HepG2 (cell line): ENCODE data around the gene S1PR5. TPM values are rescaled to one million over a fixed set of nuclear protein-coding genes. Genes with fewer than 3 reads are reported as not detected.
A peak's percentile ranks its signal among the peaks of the same experiment; 100 is the strongest.

ENCODE experiments used
- ATAC-seq: fragments of 200-7000 bp; cut with Tn5 transposase; 3 replicates; pipeline ENCODE4 v1.9.1; 2020; ENCODE audit warnings: mild to moderate bottlenecking, moderate library complexity
- BruUV-seq: library from RNA; stranded (reverse); fragments of 400-500 nt; replicated peaks from 2 replicates; lab custom pipeline; 2021; lab: Mats Ljungman, UMichigan
- CTCF ChIA-PET: fragments of 300-600 bp; formaldehyde crosslinking; extraction: SDS; loops from one replicate; lab custom pipeline; 2021; ENCODE audit warnings: low total read pairs, inconsistent platforms, low intra/inter-chr PET ratio; lab: Yijun Ruan, JAX
- POLR2A ChIA-PET: fragments of 350-600 bp; sonication (Branson Sonifier 250); formaldehyde crosslinking; loops from one replicate; lab custom pipeline; 2020; ENCODE audit warnings: antibody characterized with exemption, inconsistent platforms; lab: Yijun Ruan, JAX
- DNase-seq: peaks from one replicate; pipeline ENCODE4 v3.0.0-alpha.2; 2015; ENCODE audit warnings: low spot score
- FAIRE-seq: peaks from 3 replicates; lab custom pipeline; 2011; peaks lifted over from hg19 to GRCh38; lab: Jason Lieb, UNC
- H2AFZ ChIP-seq: one replicate; pipeline ENCODE4 v1.6.1; 2011; ENCODE audit warnings: low read length, inconsistent platforms
- H3K27ac ChIP-seq: fragments of 300-600 bp; 3 replicates; pipeline ENCODE4 v1.8.0; 2011; ENCODE audit warnings: mixed run types, mild to moderate bottlenecking, mixed read lengths, low read length, inconsistent platforms; ENCODE audit not compliant: insufficient read depth; ENCODE audit errors: extremely low read length
- H3K27me3 ChIP-seq, 2 experiments: fragments of 200-600 bp in 1 of 2; 2 replicates in 1 of 2; 3 replicates in 1 of 2; pipeline versions ENCODE4 v1.6.0 to v1.8.0; 2011; ENCODE audit warnings: low read length in 2 of 2, mild to moderate bottlenecking in 2 of 2, moderate library complexity in 2 of 2, inconsistent platforms in 1 of 2; ENCODE audit not compliant: insufficient read depth in 2 of 2, control insufficient read depth in 1 of 2
- H3K36me3 ChIP-seq, 2 experiments: fragments of 200-600 bp in 1 of 2; replicated peaks in 1 of 2; 2 replicates in 1 of 2; 3 replicates in 1 of 2; pipeline versions ENCODE4 v1.5.1 to v1.8.0; 2011; ENCODE audit warnings: low read length in 2 of 2, inconsistent platforms in 1 of 2; ENCODE audit not compliant: insufficient read depth in 2 of 2, control insufficient read depth in 1 of 2
- H3K4me1 ChIP-seq: 2 replicates; pipeline ENCODE4 v1.5.1; 2012; ENCODE audit warnings: low read length, inconsistent platforms; ENCODE audit not compliant: insufficient read depth
- H3K4me2 ChIP-seq: 2 replicates; pipeline ENCODE4 v1.6.0; 2011; ENCODE audit warnings: low read depth, low read length, inconsistent platforms
- H3K4me3 ChIP-seq, 3 experiments: fragments of 200-600 bp in 1 of 3; sonication (generic), shearing (Covaris generic) in 1 of 3; replicated peaks in 1 of 3; 2 replicates each; pipeline ENCODE4 v1.5.1; 2011 to 2016; ENCODE audit warnings: low read length in 3 of 3, inconsistent platforms in 2 of 3, low read depth in 2 of 3, mild to moderate bottlenecking in 2 of 3, control low read depth in 1 of 3, mixed read lengths in 1 of 3; ENCODE audit not compliant: insufficient read depth in 1 of 3
- H3K79me2 ChIP-seq: one replicate; pipeline ENCODE4 v1.6.1; 2011; ENCODE audit warnings: low read length, inconsistent platforms; ENCODE audit not compliant: insufficient read depth
- H3K9ac ChIP-seq: 2 replicates; pipeline ENCODE4 v1.6.0; 2011; ENCODE audit warnings: mild to moderate bottlenecking, low read depth, low read length, inconsistent platforms; ENCODE audit not compliant: insufficient read depth
- H3K9me3 ChIP-seq: 2 replicates; pipeline ENCODE4 v1.5.1; 2012; ENCODE audit warnings: mild to moderate bottlenecking, low read length
- H4K20me1 ChIP-seq: 2 replicates; pipeline ENCODE4 v1.6.0; 2011; ENCODE audit warnings: inconsistent platforms, mild to moderate bottlenecking, low read length, moderate library complexity; ENCODE audit not compliant: insufficient read depth
- RELA ChIP-seq: sonication (generic); formaldehyde crosslinking; IDR thresholded peaks from 2 replicates; pipeline ENCODE4 v1.4.0; 2020; ENCODE audit warnings: missing genetic modification reagents
- REPIN1 ChIP-seq: sonication (generic); formaldehyde crosslinking; IDR thresholded peaks from 2 replicates; pipeline ENCODE4 v1.8.0; 2022; ENCODE audit warnings: missing genetic modification reagents, low read depth, mild to moderate bottlenecking, borderline replicate concordance
- ZNF564 ChIP-seq: sonication (generic); formaldehyde crosslinking; IDR thresholded peaks from 2 replicates; pipeline ENCODE4 v1.8.1; 2023; ENCODE audit warnings: mild to moderate bottlenecking, missing genetic modification reagents
- WGBS: methylation state at CpG from one replicate; pipeline ENCODE4 v1.1.6; 2017; ENCODE audit warnings: low lambda C conversion rate; 5-methylcytosine and 5-hydroxymethylcytosine counted together
- in situ Hi-C: cut with HindIII; loops from 2 replicates; pipeline ENCODE4 v1.10.0; 2017; ENCODE audit warnings: low pct_unique_long_range_greater_than_20kb; ENCODE audit not compliant: extremely low pct_ligation_motif_present
- intact Hi-C: fragments of 100-400 bp; cut with micrococcal nuclease; formaldehyde crosslinking; loops from one replicate; pipeline ENCODE4 v1.10.0; 2022; ENCODE audit not compliant: unreplicated experiment
- polyA plus RNA-seq, 8 experiments: library from polyadenylated mRNA; depleted of rRNA in 3 of 8; stranded (reverse) in 7 of 8; unstranded in 1 of 8; fragments of >200 nt; fragmentation: Illumina TruSeq in 4 of 8; extraction: Trizol in 4 of 8; gene quantifications; 2 replicates each; pipeline versions ENCODE4 v1.2.1 to v1.2.3, GENCODE V29; 2011 to 2016; ENCODE audit warnings: low read depth in 4 of 8, missing spikeins in 1 of 8, mixed read lengths in 1 of 8; ENCODE audit not compliant: insufficient read depth in 1 of 8
- total RNA-seq, 5 experiments: library from RNA; depleted of rRNA; stranded (reverse); fragments of >200 nt; fragmentation: Illumina TruSeq; extraction: Trizol; gene quantifications; 2 replicates each; pipeline ENCODE4 v1.2.3, GENCODE V29; 2016; ENCODE audit warnings: low read depth in 1 of 5
- TF ChIP-seq, protein P1 (sequence below): sonication (generic); formaldehyde crosslinking; IDR thresholded peaks from 2 replicates; pipeline ENCODE4 v1.5.0; 2020; ENCODE audit warnings: mild to moderate bottlenecking, missing genetic modification reagents, borderline replicate concordance
- TF ChIP-seq, protein P2 (sequence below): sonication (generic); formaldehyde crosslinking; IDR thresholded peaks from 2 replicates; pipeline ENCODE4 v1.4.0; 2020; ENCODE audit warnings: missing genetic modification reagents, borderline replicate concordance
- TF ChIP-seq, protein P3 (sequence below): sonication (generic); formaldehyde crosslinking; conservative IDR thresholded peaks from 2 replicates; pipeline ENCODE4 v1.4.0; 2020; ENCODE audit warnings: missing genetic modification reagents

Gene S1PR5
- total and polyA plus RNA-seq, 2 of the 13 experiments (the other 11 are each of a cell fraction or from before 2014, with no cell fraction given), result 0.04 TPM; not detected in 1

DNA sequence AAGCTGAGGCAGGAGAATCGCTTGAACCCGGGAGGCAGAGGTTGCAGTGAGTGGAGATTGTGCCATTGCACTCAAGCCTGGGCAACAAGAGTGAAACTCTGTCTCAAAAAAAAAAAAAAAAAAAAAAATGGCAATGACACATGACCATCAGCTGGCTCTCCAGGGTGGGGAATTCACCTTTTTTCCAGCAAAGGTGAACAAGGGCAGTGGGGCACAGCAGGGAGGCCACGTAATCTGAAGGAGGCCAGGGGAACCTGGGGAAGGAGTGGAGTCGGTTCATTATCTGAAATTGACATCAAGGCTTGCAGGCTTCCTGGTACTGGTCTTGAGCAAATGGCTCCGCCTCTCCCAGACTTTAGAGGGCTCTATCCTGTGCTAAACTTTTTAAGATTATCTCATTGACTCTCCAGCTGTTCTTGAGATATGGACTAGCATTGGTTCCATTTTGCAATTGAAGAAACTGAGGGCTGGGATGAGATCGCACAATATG is 42.2 kb downstream of the S1PR5 start:
- Histone ChIP-seq H3K27ac (no peak overlapping the region), H3K4me3 (no peak overlapping the region; a peak in 1 of 6 replicates), H3K79me2 (no peaks in the 10 kb centered on the region), H4K20me1 (no peaks in the 10 kb centered on the region), H3K9me3 (no peaks in the 10 kb centered on the region), H2AFZ (no peak overlapping the region), H3K4me1 (peaks cover 8% of the 10 kb centered on the region; the same call in 1 of the 2 replicates), H3K27me3 (no peaks in the 10 kb centered on the region), H3K36me3 (no peaks in the 10 kb centered on the region), H3K4me2 (peak overlapping the region; percentile 32; the same call in 1 of the 2 replicates), H3K9ac (no peak overlapping the region)
- FAIRE-seq (no peak), ATAC-seq (no peak), DNase-seq (no peak)
- intact Hi-C loops, result loop anchor here (5.0 kb wide), 1 partner anchor 222 kb away; no protein-coding TSS in a partner anchor
- in situ Hi-C loops, result no loop called here
- BruUV-seq, result no TSS peak
- ChIA-PET CTCF (no interaction called here), POLR2A (no interaction called here)
- WGBS, result 34% methylated on average over 5 of the region's 6 CpGs
- TF ChIP-seq ZNF564 (no peak), RELA (CRISPR knock-in tag) (no peak), REPIN1 (CRISPR knock-in tag) (no peak)
- TF ChIP-seq, protein P1, sequence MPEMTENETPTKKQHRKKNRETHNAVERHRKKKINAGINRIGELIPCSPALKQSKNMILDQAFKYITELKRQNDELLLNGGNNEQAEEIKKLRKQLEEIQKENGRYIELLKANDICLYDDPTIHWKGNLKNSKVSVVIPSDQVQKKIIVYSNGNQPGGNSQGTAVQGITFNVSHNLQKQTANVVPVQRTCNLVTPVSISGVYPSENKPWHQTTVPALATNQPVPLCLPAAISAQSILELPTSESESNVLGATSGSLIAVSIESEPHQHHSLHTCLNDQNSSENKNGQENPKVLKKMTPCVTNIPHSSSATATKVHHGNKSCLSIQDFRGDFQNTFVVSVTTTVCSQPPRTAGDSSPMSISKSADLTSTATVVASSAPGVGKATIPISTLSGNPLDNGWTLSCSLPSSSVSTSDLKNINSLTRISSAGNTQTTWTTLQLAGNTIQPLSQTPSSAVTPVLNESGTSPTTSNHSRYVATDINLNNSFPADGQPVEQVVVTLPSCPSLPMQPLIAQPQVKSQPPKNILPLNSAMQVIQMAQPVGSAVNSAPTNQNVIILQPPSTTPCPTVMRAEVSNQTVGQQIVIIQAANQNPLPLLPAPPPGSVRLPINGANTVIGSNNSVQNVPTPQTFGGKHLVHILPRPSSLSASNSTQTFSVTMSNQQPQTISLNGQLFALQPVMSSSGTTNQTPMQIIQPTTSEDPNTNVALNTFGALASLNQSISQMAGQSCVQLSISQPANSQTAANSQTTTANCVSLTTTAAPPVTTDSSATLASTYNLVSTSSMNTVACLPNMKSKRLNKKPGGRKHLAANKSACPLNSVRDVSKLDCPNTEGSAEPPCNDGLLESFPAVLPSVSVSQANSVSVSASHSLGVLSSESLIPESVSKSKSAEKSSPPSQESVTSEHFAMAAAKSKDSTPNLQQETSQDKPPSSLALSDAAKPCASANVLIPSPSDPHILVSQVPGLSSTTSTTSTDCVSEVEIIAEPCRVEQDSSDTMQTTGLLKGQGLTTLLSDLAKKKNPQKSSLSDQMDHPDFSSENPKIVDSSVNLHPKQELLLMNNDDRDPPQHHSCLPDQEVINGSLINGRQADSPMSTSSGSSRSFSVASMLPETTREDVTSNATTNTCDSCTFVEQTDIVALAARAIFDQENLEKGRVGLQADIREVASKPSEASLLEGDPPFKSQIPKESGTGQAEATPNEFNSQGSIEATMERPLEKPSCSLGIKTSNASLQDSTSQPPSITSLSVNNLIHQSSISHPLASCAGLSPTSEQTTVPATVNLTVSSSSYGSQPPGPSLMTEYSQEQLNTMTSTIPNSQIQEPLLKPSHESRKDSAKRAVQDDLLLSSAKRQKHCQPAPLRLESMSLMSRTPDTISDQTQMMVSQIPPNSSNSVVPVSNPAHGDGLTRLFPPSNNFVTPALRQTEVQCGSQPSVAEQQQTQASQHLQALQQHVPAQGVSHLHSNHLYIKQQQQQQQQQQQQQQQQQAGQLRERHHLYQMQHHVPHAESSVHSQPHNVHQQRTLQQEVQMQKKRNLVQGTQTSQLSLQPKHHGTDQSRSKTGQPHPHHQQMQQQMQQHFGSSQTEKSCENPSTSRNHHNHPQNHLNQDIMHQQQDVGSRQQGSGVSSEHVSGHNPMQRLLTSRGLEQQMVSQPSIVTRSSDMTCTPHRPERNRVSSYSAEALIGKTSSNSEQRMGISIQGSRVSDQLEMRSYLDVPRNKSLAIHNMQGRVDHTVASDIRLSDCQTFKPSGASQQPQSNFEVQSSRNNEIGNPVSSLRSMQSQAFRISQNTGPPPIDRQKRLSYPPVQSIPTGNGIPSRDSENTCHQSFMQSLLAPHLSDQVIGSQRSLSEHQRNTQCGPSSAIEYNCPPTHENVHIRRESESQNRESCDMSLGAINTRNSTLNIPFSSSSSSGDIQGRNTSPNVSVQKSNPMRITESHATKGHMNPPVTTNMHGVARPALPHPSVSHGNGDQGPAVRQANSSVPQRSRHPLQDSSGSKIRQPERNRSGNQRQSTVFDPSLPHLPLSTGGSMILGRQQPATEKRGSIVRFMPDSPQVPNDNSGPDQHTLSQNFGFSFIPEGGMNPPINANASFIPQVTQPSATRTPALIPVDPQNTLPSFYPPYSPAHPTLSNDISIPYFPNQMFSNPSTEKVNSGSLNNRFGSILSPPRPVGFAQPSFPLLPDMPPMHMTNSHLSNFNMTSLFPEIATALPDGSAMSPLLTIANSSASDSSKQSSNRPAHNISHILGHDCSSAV (CRISPR knock-in tag), result no peak
- TF ChIP-seq, protein P2, sequence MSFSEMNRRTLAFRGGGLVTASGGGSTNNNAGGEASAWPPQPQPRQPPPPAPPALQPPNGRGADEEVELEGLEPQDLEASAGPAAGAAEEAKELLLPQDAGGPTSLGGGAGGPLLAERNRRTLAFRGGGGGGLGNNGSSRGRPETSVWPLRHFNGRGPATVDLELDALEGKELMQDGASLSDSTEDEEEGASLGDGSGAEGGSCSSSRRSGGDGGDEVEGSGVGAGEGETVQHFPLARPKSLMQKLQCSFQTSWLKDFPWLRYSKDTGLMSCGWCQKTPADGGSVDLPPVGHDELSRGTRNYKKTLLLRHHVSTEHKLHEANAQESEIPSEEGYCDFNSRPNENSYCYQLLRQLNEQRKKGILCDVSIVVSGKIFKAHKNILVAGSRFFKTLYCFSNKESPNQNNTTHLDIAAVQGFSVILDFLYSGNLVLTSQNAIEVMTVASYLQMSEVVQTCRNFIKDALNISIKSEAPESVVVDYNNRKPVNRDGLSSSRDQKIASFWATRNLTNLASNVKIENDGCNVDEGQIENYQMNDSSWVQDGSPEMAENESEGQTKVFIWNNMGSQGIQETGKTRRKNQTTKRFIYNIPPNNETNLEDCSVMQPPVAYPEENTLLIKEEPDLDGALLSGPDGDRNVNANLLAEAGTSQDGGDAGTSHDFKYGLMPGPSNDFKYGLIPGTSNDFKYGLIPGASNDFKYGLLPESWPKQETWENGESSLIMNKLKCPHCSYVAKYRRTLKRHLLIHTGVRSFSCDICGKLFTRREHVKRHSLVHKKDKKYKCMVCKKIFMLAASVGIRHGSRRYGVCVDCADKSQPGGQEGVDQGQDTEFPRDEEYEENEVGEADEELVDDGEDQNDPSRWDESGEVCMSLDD (CRISPR knock-in tag), result no peak
- TF ChIP-seq, protein P3, sequence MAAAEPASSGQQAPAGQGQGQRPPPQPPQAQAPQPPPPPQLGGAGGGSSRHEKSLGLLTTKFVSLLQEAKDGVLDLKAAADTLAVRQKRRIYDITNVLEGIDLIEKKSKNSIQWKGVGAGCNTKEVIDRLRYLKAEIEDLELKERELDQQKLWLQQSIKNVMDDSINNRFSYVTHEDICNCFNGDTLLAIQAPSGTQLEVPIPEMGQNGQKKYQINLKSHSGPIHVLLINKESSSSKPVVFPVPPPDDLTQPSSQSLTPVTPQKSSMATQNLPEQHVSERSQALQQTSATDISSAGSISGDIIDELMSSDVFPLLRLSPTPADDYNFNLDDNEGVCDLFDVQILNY, result no peak
